Erythroblast (primary cell): Measurements from ENCODE around the gene RAB11FIP4.

Experiments
- GATA1 ChIP-seq: IDR thresholded peaks from 2 replicates; pipeline ENCODE4 v1.6.1; 2011; ENCODE audit warnings: low read depth, mild to moderate bottlenecking, control low read depth, low read length, moderate library complexity
- POLR2A ChIP-seq: IDR thresholded peaks from 2 replicates; pipeline ENCODE4 v1.6.1; 2011; ENCODE audit warnings: mild to moderate bottlenecking, low read length

DNA sequence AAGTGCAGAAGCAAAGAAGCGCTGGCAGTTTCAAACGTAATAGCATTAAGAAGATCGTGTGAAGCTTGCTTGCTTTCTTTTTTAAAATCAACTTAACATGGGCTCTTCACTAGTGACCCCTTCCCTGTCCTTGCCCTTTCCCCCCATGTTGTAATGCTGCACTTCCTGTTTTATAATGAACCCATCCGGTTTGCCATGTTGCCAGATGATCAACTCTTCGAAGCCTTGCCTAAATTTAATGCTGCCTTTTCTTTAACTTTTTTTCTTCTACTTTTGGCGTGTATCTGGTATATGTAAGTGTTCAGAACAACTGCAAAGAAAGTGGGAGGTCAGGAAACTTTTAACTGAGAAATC, 17.4 kb upstream of the RAB11FIP4 start:
- TF ChIP-seq POLR2A (no peak), GATA1 (no peak)
